Mucosa of descending colon (tissue), 3 donors: Measurements from ENCODE around the gene C16orf78. TPM values are rescaled to one million over a fixed set of nuclear protein-coding genes. Genes with fewer than 3 reads are reported as not detected.

ENCODE experiments used
- ATAC-seq: fragments of 200-7000 bp; cut with Tn5 transposase; one replicate; pipeline ENCODE4 v1.9.1; 2020; ENCODE audit warnings: mild to moderate bottlenecking, moderate library complexity
- DNase-seq, 3 donors: peaks; one replicate each; pipeline ENCODE4 v3.0.0-alpha.2; 2020
- H3K36me3 ChIP-seq: fragments of 200-600 bp; one replicate; pipeline ENCODE4 v1.8.0; 2021; ENCODE audit warnings: low read depth, mild to moderate bottlenecking
- H3K4me1 ChIP-seq: fragments of 200-600 bp; one replicate; pipeline ENCODE4 v1.8.0; 2021; ENCODE audit warnings: low read depth, mild to moderate bottlenecking
- H3K4me3 ChIP-seq: fragments of 200-600 bp; one replicate; pipeline ENCODE4 v1.8.0; 2021; ENCODE audit warnings: mild to moderate bottlenecking
- H3K9me3 ChIP-seq: fragments of 200-600 bp; one replicate; pipeline ENCODE4 v1.8.0; 2021; ENCODE audit warnings: mild to moderate bottlenecking
- CTCF ChIP-seq: fragments of 200-600 bp; IDR thresholded peaks from one replicate; pipeline ENCODE4 v1.8.0; 2022; ENCODE audit warnings: antibody characterized with exemption, mild to moderate bottlenecking
- intact Hi-C, 2 donors: fragments of 100-400 bp; cut with DNase I in 1 of 2; cut with micrococcal nuclease in 1 of 2; formaldehyde crosslinking; loops; one replicate each; pipeline versions ENCODE4 v1.11.0 to v1.11.1; 2022; cut with DNase I, micrococcal nuclease
- long read RNA-seq, 2 donors: library from polyadenylated mRNA; unstranded; transcript quantifications; one replicate each; pipeline ENCODE4 v2.0.0, GENCODE V29; 2019 to 2021
- total RNA-seq, 3 donors: library from RNA; stranded (reverse); fragmentation: NEBNext Ultra II Directional in 2 of 3; extraction: Animal tissue kit (Norgen Biotek cat#: 25700) in 2 of 3; gene quantifications; one replicate each; pipeline versions ENCODE4 v1.2.1 to v1.2.4, GENCODE V29; 2021 to 2023
- donor health status: DM: no; HTN: no; CAD: no; lungs with moderate emphysema.
- donor health status: DM: no; HTN: no; CAD: no.
- donor health status: DM: no; HTN: yes; CAD: no.

Gene C16orf78
- not detected for total RNA-seq
- long read RNA-seq, donor 1: 0 reads
- long read RNA-seq, donor 2: 0 reads

- intact Hi-C loops: no loop called here
- DNase-seq (no peak), ATAC-seq (no peak)
- Histone ChIP-seq H3K4me3 (no peak within 1 kb of the TSS), H3K36me3 (no peaks in the 10 kb centered on the region), H3K4me1 (no peaks in the 10 kb centered on the region), H3K9me3 (no peaks in the 10 kb centered on the region)
- TF ChIP-seq CTCF: no peak
Measured at GRCh38 chr16:49373504-49373903, at the start of gene C16orf78. C16orf78 (plus strand) TSS chr16:49373804; CDS start chr16:49373940, 136 bp downstream.

GRCh38 chr16:49324703-49325102 is 48.9 kb upstream of the C16orf78 start:
- ATAC-seq (no peak), DNase-seq (no peak)
- TF ChIP-seq CTCF: no peak
- H3K36me3 ChIP-seq: no peaks in the 10 kb centered on the region
- no peaks in the 10 kb centered on the region for H3K4me1 ChIP-seq
- intact Hi-C loops: no loop called here
- no peaks in the 10 kb centered on the region for H3K9me3 ChIP-seq
- H3K4me3 ChIP-seq: no peak overlapping the region

- no peak for ATAC-seq
- Histone ChIP-seq H3K9me3 (no peaks in the 10 kb centered on the region), H3K4me1 (no peaks in the 10 kb centered on the region), H3K4me3 (no peak overlapping the region), H3K36me3 (no peaks in the 10 kb centered on the region)
- no peak for TF ChIP-seq CTCF
- intact Hi-C loops: no loop called here
- DNase-seq: no peak
Measured at GRCh38 chr16:49327466-49327865, 46.1 kb upstream of the C16orf78 start.

GRCh38 chr16:49328325-49328724 is 45.3 kb upstream of the C16orf78 start:
- H3K36me3 ChIP-seq: no peaks in the 10 kb centered on the region
- no peak for DNase-seq
- TF ChIP-seq CTCF: no peak
- H3K4me1 ChIP-seq: no peaks in the 10 kb centered on the region
- intact Hi-C loops: no loop called here
- H3K9me3 ChIP-seq: no peaks in the 10 kb centered on the region
- H3K4me3 ChIP-seq: no peak overlapping the region
- no peak for ATAC-seq

GRCh38 chr16:49330562-49331201 is 42.9 kb upstream of the C16orf78 start:
- Histone ChIP-seq H3K9me3 (no peaks in the 10 kb centered on the region), H3K4me1 (no peaks in the 10 kb centered on the region), H3K4me3 (no peak overlapping the region), H3K36me3 (no peaks in the 10 kb centered on the region)
- DNase-seq (no peak), ATAC-seq (no peak)
- intact Hi-C loops: no loop called here
- TF ChIP-seq CTCF: no peak
